Neural cell (in vitro differentiated cells): Measurements from ENCODE around the gene UQCRHL.

Source experiments
- CTCF ChIP-seq: fragments of 450-650 bp; IDR thresholded peaks from 2 replicates; pipeline ENCODE4 v1.5.1; 2014; ENCODE audit warnings: antibody characterized with exemption, mild to moderate bottlenecking, moderate library complexity; ENCODE audit not compliant: poor library complexity, severe bottlenecking
- EZH2 ChIP-seq: fragments of 200-600, 300-800 bp; shearing (Covaris generic), sonication (generic); IDR thresholded peaks from 2 replicates; pipeline ENCODE4 v1.6.1; 2014; ENCODE audit warnings: antibody characterized with exemption, low read length, borderline replicate concordance, mild to moderate bottlenecking; ENCODE audit not compliant: insufficient read depth, poor library complexity, severe bottlenecking

- no peak for TF ChIP-seq CTCF
- no peak for TF ChIP-seq EZH2
These were observed 20.9 kb downstream of the UQCRHL start for GRCh38 chr1:15786581-15786980.
